Measurements from ENCODE around the gene PNO1.
"Not testable (repeated sequence)": the region's sequence is repeated elsewhere in the genome, so short reads cannot be mapped to it uniquely, and the experiment has no call there.

The PNO1 gene

GRCh38 chr2:68157002-68157401, 686 bp upstream of the PNO1 start:
- DNase-seq (ENCODE audit: low read depth) = peak; percentile 60

GRCh38 chr2:68158134-68158447, 403 bp downstream of the PNO1 start:
- DNase-seq (ENCODE audit: low read depth) = no peak

GRCh38 chr2:68163641-68164040, 6.0 kb downstream of the PNO1 start:
- no peak for DNase-seq (ENCODE audit: low read depth)

DNA sequence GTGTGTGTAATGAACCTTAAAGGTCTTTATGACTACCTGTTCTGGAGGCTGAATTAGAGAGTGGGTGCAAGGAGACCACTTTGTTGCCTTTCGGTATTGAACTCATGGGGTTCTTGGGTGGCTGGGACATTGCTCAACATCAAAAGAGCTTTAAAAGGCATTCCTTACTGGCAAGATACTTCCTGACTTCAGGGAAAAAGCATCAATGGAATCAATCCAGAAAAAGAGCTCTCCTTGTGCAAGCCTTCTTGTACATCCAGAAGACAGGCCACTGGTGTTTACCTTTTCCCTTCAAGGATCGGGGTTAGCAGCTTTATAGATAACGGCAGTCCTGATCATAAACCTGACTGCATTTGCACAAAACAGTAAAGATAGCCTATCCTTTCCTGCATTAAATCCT, 9.5 kb downstream of the PNO1 start:
- DNase-seq (ENCODE audit: low read depth) = no peak

DNA sequence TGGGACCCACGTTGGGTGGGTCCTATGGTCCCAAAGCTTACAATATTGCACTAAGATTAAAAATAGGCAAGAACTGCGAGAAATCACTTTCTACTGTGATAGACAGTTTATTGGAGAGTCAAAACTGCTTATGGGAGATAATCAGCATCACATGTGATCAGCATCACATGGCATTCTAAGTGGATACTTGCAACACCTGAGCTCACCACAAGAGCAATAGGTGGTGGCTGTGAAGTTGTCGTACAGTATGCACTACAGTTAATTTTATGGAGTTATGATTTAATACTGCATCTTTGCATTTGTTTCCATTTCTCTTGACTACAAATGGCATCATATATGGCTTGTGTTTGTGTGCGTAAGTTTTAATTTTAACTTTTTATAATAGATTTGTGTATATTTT, 11.6 kb downstream of the PNO1 start:
- DNase-seq (ENCODE audit: low read depth) = peak; percentile 29

DNA sequence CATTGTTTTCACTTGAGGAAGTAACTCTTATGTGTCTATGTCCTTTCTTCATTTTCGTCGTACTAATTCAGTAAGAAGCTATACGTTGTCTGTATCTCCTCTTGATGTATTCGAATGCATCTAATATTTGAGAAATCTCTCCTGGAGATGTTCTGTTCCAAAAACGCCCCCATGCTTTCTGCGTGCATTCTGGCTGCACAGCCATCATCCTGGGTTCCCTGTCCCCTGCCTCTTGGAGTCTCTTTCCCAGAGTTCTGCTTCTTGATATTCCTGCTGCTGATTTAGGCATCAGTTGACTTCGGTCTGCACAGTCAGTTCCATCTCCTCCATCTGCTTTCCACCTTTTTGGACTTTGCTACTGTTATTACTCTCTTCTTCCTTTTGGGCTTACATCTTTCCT, 13.5 kb downstream of the PNO1 start:
- DNase-seq (ENCODE audit: low read depth) = no peak

GRCh38 chr2:68171684-68172083, 14.0 kb downstream of the PNO1 start:
- DNase-seq (ENCODE audit: low read depth) = no peak

GRCh38 chr2:68172521-68172920, 14.8 kb downstream of the PNO1 start:
- DNase-seq (ENCODE audit: low read depth) = no peak

DNA sequence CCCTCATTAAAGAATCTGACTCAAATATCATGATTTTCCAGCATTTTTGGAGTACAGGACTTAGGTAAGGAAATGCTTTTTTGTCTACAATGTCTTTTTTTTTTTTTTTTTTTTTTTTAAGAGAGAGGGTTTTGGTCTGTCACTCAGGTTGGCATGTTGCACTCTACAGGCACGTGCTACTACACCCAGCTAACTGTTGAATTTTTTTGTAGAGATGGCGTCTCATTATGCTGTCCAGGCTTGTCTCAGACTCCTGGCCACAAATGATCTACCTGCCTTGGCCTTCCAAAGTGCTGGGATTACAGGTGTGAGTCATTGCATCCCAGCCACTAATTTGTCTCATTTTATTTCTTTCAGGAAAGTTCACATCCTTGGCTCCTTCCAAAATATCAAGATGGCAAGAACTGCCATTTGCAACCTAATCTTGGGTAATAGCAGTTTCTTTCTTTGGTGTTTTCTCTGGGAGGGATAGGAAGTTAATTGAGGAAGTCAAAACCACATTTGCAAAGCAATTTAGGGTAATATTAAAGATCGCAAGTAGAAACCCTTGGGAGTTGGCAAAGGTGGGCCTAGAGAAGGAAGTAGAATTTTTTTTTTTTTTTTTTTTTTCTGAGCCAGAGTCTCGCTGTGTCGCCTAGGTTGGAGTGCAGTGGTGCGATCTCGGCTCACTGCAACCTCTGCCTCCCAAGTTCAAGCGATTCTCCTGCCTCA, 15.5 kb downstream of the PNO1 start:
- no peak for DNase-seq (ENCODE audit: low read depth)

DNA sequence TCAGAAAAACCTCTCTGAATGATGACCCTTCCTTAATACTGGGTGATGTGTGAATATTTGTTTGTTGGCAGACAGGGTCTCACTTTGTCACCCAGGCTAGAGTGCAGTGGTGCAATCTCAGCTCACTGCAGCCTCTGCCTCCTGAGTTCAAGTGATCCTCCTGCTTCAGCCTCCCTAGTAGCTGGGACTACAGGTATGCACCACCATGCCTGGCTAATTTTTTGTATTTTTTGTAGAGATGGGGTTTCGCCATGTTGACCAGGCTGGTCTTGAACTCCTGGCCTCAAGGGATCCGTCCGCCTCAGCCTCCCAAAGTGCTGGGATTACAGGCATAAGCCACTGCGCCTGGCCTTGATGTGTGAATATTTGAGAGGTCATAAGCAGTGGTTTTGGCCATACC, 17.5 kb downstream of the PNO1 start:
- not testable (repeated sequence) for DNase-seq (ENCODE audit: low read depth)

DNA sequence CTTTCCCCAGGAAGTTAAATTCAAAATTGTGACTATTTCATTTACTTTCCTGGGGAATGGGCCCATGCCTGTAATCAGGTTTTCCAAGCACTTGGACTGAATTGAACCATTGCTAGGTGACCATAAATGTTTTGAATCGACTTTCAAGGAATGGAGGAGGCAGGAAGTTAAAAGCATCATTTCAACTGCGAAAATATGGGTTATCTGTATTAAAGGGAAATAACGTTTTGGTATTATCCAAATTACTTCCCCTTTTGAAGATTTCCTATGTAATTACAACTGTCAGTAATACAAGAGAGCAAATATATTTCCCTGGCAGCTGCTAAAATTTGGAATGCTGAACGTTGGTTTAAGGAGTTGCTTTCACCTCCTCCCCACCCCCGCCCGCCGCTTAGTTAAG, 19.0 kb downstream of the PNO1 start:
- DNase-seq (ENCODE audit: low read depth) = no peak

DNA sequence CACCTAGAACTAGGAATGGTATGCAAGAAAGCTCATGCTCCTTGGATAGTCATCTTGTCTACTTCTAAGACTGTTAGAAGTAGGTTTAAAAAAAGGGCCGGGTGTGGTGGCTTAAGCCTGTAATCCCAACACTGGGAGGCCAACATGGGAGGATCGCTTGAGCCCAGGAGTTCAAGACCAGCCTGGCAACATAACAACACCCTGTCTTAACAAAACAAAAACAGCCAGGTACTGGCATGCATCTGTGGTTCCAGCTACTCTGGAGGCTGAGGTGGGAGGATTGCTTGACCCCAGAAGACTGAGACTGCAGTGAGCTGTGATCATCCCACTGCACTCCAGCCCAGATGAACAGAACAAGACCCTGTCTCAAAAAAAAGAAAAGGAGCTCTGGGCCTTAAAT, 19.9 kb downstream of the PNO1 start:
- DNase-seq (ENCODE audit: low read depth) = no peak

DNA sequence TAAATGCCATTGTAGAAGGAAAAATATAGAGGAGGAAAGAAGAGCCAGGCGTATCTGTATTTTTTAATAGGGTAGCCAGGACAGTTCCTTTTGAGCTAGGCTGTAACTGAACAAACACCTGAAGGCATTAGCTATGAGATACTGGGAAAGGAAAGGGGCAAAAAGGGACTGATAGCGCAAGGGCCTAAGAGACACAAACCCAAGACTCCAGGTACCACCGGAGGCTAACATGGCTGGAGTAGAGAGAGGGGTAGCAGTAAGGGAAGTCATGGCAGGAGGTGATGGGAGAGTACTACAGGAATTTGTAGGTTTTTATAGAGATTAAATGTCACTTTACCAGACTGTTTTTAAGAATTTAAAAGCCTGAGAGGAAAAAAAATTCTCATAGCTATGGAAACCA, 20.7 kb downstream of the PNO1 start:
- DNase-seq (ENCODE audit: low read depth) = no peak

DNA sequence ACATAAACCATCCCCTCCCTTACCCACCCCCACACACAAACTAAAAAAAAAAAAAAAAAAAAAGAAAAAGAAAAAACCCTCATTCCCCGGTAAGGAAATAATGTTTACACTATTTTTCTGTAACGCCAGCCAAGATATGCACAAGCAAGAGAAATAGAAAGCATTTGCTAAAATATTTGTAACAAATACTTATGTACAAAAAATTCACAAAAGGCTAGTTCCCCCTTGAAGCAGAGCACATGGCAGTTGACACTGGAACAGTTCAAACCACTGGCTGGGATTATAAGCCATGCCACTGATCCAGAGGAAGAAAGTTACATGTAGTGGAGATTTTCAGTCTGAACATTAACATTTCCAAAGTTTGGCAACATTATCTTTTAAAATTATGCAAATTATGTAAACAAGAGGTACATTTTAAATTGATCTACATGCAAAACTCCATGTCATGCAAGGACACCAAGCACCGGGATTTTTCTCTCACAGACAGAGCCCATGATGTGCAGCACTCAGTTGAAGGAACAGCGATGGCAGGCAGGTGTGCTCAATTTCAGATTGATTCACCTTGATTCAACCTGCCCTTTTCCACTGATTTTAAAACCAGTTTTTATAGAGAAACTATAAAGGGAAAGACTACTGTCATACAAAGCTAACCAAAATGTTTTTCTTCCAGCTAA, 21.4 kb downstream of the PNO1 start:
- DNase-seq (ENCODE audit: low read depth) = no peak

DNA sequence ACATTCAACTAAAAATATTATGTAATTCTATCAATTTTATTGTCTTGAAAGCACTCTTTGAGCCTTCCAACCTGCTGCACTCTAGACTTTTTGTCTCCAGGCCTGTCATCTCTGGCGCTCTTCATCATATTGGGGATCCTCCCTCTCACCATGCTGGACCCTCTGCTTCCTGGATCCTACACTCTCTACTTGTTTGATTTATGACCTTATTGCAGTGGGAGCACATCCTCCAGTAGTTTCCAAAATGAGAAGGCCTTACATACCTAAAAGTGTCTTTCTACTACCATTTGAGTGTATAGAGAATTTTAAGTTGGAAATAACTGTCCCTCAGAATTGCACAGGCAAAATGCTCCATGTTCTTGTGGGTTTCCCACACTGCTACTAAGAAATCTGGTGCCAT, 25.2 kb downstream of the PNO1 start:
- DNase-seq (ENCODE audit: low read depth) = no peak

DNA sequence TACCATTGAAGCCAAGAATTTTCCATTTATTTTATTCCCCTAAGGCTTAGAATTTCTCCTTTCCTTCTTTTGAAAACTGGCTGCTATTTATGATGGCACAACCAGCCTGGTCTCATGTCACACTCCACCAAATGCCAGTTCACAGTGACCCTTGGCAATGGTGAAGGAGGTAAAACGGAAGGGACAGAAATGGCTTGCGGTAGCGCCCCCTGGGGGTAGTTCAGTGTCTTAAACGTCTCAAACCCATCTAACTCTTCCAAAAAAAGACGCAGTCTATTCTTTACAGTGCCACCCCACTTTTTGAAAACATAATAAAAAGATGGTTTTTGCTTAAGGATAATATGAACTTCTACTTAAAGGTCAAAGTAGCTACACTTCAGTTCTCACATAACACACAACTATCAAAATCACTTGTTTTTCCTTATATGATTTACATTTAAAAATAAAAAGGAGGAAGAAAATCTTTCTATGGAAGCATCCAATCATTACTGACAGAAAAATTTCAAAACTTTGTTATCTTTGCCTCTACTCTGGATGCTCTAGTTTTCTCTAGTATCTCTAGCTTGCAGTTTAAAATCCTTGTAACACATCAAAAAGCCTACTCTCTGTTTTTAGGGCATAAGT, 28.0 kb downstream of the PNO1 start:
- DNase-seq (ENCODE audit: low read depth) = peak; percentile 73

GRCh38 chr2:68187329-68187728, 29.6 kb downstream of the PNO1 start:
- DNase-seq (ENCODE audit: low read depth) = no peak

DNA sequence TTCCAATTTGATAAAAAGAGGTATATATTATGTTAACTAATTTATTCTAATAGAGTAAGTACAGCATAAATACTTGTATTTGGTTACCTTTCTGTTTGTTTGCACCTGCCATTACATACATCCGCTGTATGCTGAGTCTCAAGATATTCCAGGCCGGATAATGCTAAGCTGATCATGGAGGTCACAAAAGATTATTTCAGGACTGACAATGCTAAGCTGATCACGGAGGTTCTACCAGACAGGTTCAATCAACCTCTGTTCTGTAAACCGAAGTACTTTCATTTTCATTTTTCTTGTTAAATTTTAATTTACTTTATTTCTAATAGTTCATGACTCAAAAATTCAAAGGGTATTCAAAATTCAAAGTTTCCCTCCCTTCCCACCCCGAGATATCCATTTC, 31.1 kb downstream of the PNO1 start:
- DNase-seq (ENCODE audit: low read depth) = no peak

GRCh38 chr2:68189991-68190784, 32.5 kb downstream of the PNO1 start:
- DNase-seq (ENCODE audit: low read depth) = no peak

- peak; percentile 91 for DNase-seq (ENCODE audit: low read depth)
These were observed 33.5 kb downstream of the PNO1 start for GRCh38 chr2:68190991-68191731.

DNA sequence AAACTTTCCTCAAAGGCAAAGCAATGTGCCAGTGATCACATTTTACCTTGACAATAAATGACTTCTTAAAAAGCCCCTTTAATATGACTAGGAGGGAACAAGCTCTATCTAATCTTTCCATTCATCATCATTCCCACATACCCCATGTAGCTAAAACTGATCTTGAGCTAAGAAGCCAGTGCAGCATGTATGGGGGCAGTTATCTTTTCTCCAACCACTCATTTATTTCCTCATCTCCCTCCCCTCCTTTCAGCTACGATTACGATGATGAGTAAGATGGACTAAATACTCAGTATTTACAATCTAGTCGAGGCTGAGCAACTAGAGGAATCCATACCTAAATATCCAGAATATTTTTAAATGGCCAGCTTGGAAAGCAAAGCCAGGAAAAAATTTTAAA, 35.5 kb downstream of the PNO1 start:
- DNase-seq (ENCODE audit: low read depth) = peak; percentile 54

DNA sequence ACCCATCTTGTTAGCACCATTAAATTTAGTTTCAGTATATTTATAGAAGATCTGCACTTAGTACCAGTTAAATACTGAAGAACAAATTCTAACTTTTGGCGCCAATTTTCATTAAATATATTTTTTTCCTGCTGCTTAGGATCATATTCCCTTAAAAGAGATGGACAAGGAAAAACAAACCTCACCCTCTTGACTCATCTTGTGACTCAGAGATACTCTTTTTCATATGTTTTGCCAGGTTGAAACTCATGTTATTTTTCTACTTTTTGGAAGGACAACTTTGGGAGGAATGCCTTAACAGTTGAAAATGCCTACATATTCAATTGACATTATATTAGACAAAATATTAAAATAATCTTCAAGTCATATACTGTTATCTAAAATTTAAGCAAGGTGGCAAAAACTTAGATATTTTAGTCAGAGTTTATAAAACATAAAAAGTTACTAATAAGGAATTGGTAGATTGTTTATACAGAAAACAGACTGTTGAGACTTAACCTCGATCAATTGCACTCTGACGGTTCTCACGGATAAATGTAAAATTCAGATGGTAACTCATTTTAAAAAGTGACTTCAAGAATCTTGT, 36.2 kb downstream of the PNO1 start:
- DNase-seq (ENCODE audit: low read depth) = peak; percentile 82

Data from ELR (cell line).